ENCODE data around the gene CD40. TPM values are rescaled to one million over a fixed set of nuclear protein-coding genes. Genes with fewer than 3 reads are reported as not detected.

CD40 gene
- total and polyA plus RNA-seq, 7 experiments from 2014 or later = 1.7 to 10.0 (median 4.0) TPM

- Histone ChIP-seq H3K36me3 (ENCODE audit: control insufficient read depth in 2 of 3, insufficient read depth in 3 of 3, low read length in 3 of 3) (no peaks in the 10 kb centered on the region), H3K27ac (ENCODE audit: low read depth, low read length) (no peak overlapping the region), H3K9me3 (ENCODE audit: control insufficient read depth in 2 of 3, low read length in 3 of 3) (no peaks in the 10 kb centered on the region), H3K4me3 (ENCODE audit: low read length) (no peak overlapping the region), H3K27me3 (ENCODE audit: control insufficient read depth in 2 of 2, insufficient read depth in 2 of 2, low read length in 2 of 2) (no peaks in the 10 kb centered on the region), H3K4me1 (ENCODE audit: control insufficient read depth in 2 of 2, insufficient read depth in 2 of 2, low read length in 2 of 2) (no peaks in the 10 kb centered on the region)
- H3K36me3 Mint-ChIP-seq = no peaks in the 10 kb centered on the region
- H3K4me3 Mint-ChIP-seq = no peak overlapping the region
- H3K9me3 Mint-ChIP-seq = no peaks in the 10 kb centered on the region
- DNase-seq (no peak), ATAC-seq (no peak)
- intact Hi-C loops (cut with micrococcal nuclease) = no loop called here
- CTCF ChIA-PET = no interaction called here
- POLR2A ChIA-PET = no interaction called here
- H3K27me3 Mint-ChIP-seq = peaks cover 0 to 13% (median 12%) of the 10 kb centered on the region in 5 donors
- H3K4me1 Mint-ChIP-seq = no peaks in the 10 kb centered on the region
- no peak overlapping the region for H3K27ac Mint-ChIP-seq
Measured at GRCh38 chr20:46150943-46151342, 32.8 kb downstream of the CD40 start.

- no peaks in the 10 kb centered on the region for H3K27me3 ChIP-seq (ENCODE audit: control insufficient read depth in 2 of 2, insufficient read depth in 2 of 2, low read length in 2 of 2)
- no peak overlapping the region for H3K27ac Mint-ChIP-seq
- no peak overlapping the region for H3K27ac ChIP-seq (ENCODE audit: low read depth, low read length)
- no peaks in the 10 kb centered on the region for H3K9me3 Mint-ChIP-seq
- ChIA-PET POLR2A (no interaction called here), CTCF (no interaction called here)
- no peak overlapping the region for H3K4me3 ChIP-seq (ENCODE audit: low read length)
- ATAC-seq (no peak), DNase-seq (no peak)
- H3K4me1 ChIP-seq (ENCODE audit: control insufficient read depth in 2 of 2, insufficient read depth in 2 of 2, low read length in 2 of 2) = no peaks in the 10 kb centered on the region
- no peak overlapping the region for H3K4me3 Mint-ChIP-seq
- H3K36me3 Mint-ChIP-seq = no peaks in the 10 kb centered on the region
- no peaks in the 10 kb centered on the region for H3K9me3 ChIP-seq (ENCODE audit: control insufficient read depth in 2 of 3, low read length in 3 of 3)
- intact Hi-C loops (cut with micrococcal nuclease) = loop anchor here in 1 of 2 donors (1.0 kb wide), 1 partner anchor 129 kb away; no protein-coding TSS in a partner anchor
- H3K4me1 Mint-ChIP-seq = no peaks in the 10 kb centered on the region
- H3K36me3 ChIP-seq (ENCODE audit: control insufficient read depth in 2 of 3, insufficient read depth in 3 of 3, low read length in 3 of 3) = no peaks in the 10 kb centered on the region
- peaks cover 0 to 13% (median 12%) of the 10 kb centered on the region in 5 donors for H3K27me3 Mint-ChIP-seq
Measured at GRCh38 chr20:46151936-46152335, 33.8 kb downstream of the CD40 start.

GRCh38 chr20:46152824-46153586 lies 34.9 kb downstream of the CD40 start:
- H3K9me3 ChIP-seq (ENCODE audit: control insufficient read depth in 2 of 3, low read length in 3 of 3) = no peaks in the 10 kb centered on the region
- H3K27me3 Mint-ChIP-seq = peaks cover 0 to 13% (median 12%) of the 10 kb centered on the region in 5 donors
- ATAC-seq (no peak), DNase-seq (no peak)
- no peaks in the 10 kb centered on the region for H3K36me3 Mint-ChIP-seq
- no peak overlapping the region for H3K4me3 Mint-ChIP-seq
- H3K27ac ChIP-seq (ENCODE audit: low read depth, low read length) = no peak overlapping the region
- H3K9me3 Mint-ChIP-seq = no peaks in the 10 kb centered on the region
- no peaks in the 10 kb centered on the region for H3K27me3 ChIP-seq (ENCODE audit: control insufficient read depth in 2 of 2, insufficient read depth in 2 of 2, low read length in 2 of 2)
- H3K36me3 ChIP-seq (ENCODE audit: control insufficient read depth in 2 of 3, insufficient read depth in 3 of 3, low read length in 3 of 3) = no peaks in the 10 kb centered on the region
- intact Hi-C loops (cut with micrococcal nuclease) = loop anchor here in 1 of 2 donors (1.0 kb wide), 1 partner anchor 130 kb away; no protein-coding TSS in a partner anchor
- no peaks in the 10 kb centered on the region for H3K4me1 Mint-ChIP-seq
- H3K27ac Mint-ChIP-seq = no peak overlapping the region
- ChIA-PET CTCF (no interaction called here), POLR2A (no interaction called here)
- H3K4me1 ChIP-seq (ENCODE audit: control insufficient read depth in 2 of 2, insufficient read depth in 2 of 2, low read length in 2 of 2) = no peaks in the 10 kb centered on the region
- no peak overlapping the region for H3K4me3 ChIP-seq (ENCODE audit: low read length)

GRCh38 chr20:46154305-46154704 lies 36.2 kb downstream of the CD40 start:
- CTCF ChIA-PET = no interaction called here
- no peaks in the 10 kb centered on the region for H3K9me3 ChIP-seq (ENCODE audit: control insufficient read depth in 2 of 3, low read length in 3 of 3)

GRCh38 chr20:46154796-46155195 lies 36.7 kb downstream of the CD40 start:
- H3K27ac Mint-ChIP-seq = no peak overlapping the region
- peaks cover 0 to 13% (median 13%) of the 10 kb centered on the region in 5 donors for H3K27me3 Mint-ChIP-seq
- Histone ChIP-seq H3K4me3 (ENCODE audit: low read length) (no peak overlapping the region), H3K9me3 (ENCODE audit: control insufficient read depth in 2 of 3, low read length in 3 of 3) (no peaks in the 10 kb centered on the region), H3K36me3 (ENCODE audit: control insufficient read depth in 2 of 3, insufficient read depth in 3 of 3, low read length in 3 of 3) (no peaks in the 10 kb centered on the region), H3K27me3 (ENCODE audit: control insufficient read depth in 2 of 2, insufficient read depth in 2 of 2, low read length in 2 of 2) (no peaks in the 10 kb centered on the region), H3K4me1 (ENCODE audit: control insufficient read depth in 2 of 2, insufficient read depth in 2 of 2, low read length in 2 of 2) (no peaks in the 10 kb centered on the region), H3K27ac (ENCODE audit: low read depth, low read length) (no peak overlapping the region)
- H3K9me3 Mint-ChIP-seq = no peaks in the 10 kb centered on the region
- DNase-seq = no peak
- ChIA-PET CTCF (no interaction called here), POLR2A (no interaction called here)
- no peak for ATAC-seq
- no peaks in the 10 kb centered on the region for H3K36me3 Mint-ChIP-seq
- no peaks in the 10 kb centered on the region for H3K4me1 Mint-ChIP-seq
- intact Hi-C loops (cut with micrococcal nuclease) = no loop called here
- no peak overlapping the region for H3K4me3 Mint-ChIP-seq

More at GRCh38 chr20:46154305-46154704, 36.2 kb downstream of the CD40 start:
- Histone ChIP-seq H3K4me3 (ENCODE audit: low read length) (no peak overlapping the region), H3K36me3 (ENCODE audit: control insufficient read depth in 2 of 3, insufficient read depth in 3 of 3, low read length in 3 of 3) (no peaks in the 10 kb centered on the region), H3K27me3 (ENCODE audit: control insufficient read depth in 2 of 2, insufficient read depth in 2 of 2, low read length in 2 of 2) (no peaks in the 10 kb centered on the region), H3K27ac (ENCODE audit: low read depth, low read length) (no peak overlapping the region), H3K4me1 (ENCODE audit: control insufficient read depth in 2 of 2, insufficient read depth in 2 of 2, low read length in 2 of 2) (no peaks in the 10 kb centered on the region)
- no peak overlapping the region for H3K4me3 Mint-ChIP-seq
- ATAC-seq (no peak), DNase-seq (no peak)
- intact Hi-C loops (cut with micrococcal nuclease) = no loop called here
- H3K27me3 Mint-ChIP-seq = peaks cover 0 to 13% (median 12%) of the 10 kb centered on the region in 5 donors
- no peaks in the 10 kb centered on the region for H3K4me1 Mint-ChIP-seq
- no peak overlapping the region for H3K27ac Mint-ChIP-seq
- no peaks in the 10 kb centered on the region for H3K9me3 Mint-ChIP-seq
- POLR2A ChIA-PET = no interaction called here
- H3K36me3 Mint-ChIP-seq = no peaks in the 10 kb centered on the region

GRCh38 chr20:46156065-46156464 lies 38.0 kb downstream of the CD40 start:
- Mint-ChIP-seq H3K27ac (no peak overlapping the region), H3K4me1 (no peaks in the 10 kb centered on the region), H3K27me3 (peaks cover 0 to 16% (median 13%) of the 10 kb centered on the region in 5 donors), H3K9me3 (no peaks in the 10 kb centered on the region), H3K4me3 (no peak overlapping the region), H3K36me3 (no peaks in the 10 kb centered on the region)
- CTCF ChIA-PET = no interaction called here
- POLR2A ChIA-PET = no interaction called here
- Histone ChIP-seq H3K36me3 (ENCODE audit: control insufficient read depth in 2 of 3, insufficient read depth in 3 of 3, low read length in 3 of 3) (no peaks in the 10 kb centered on the region), H3K4me3 (ENCODE audit: low read length) (no peak overlapping the region), H3K27me3 (ENCODE audit: control insufficient read depth in 2 of 2, insufficient read depth in 2 of 2, low read length in 2 of 2) (no peaks in the 10 kb centered on the region), H3K4me1 (ENCODE audit: control insufficient read depth in 2 of 2, insufficient read depth in 2 of 2, low read length in 2 of 2) (no peaks in the 10 kb centered on the region), H3K9me3 (ENCODE audit: control insufficient read depth in 2 of 3, low read length in 3 of 3) (no peaks in the 10 kb centered on the region), H3K27ac (ENCODE audit: low read depth, low read length) (no peak overlapping the region)
- ATAC-seq (no peak), DNase-seq (no peak)
- intact Hi-C loops (cut with micrococcal nuclease) = no loop called here

- POLR2A ChIA-PET = no interaction called here
- H3K27me3 Mint-ChIP-seq = peaks cover 0 to 20% (median 15%) of the 10 kb centered on the region in 5 donors
Measured at GRCh38 chr20:46157076-46157592, 39.0 kb downstream of the CD40 start.

More at GRCh38 chr20:46157076-46157592, 39.0 kb downstream of the CD40 start:
- Histone ChIP-seq H3K9me3 (ENCODE audit: control insufficient read depth in 2 of 3, low read length in 3 of 3) (no peaks in the 10 kb centered on the region), H3K4me1 (ENCODE audit: control insufficient read depth in 2 of 2, insufficient read depth in 2 of 2, low read length in 2 of 2) (no peaks in the 10 kb centered on the region), H3K27me3 (ENCODE audit: control insufficient read depth in 2 of 2, insufficient read depth in 2 of 2, low read length in 2 of 2) (no peaks in the 10 kb centered on the region), H3K36me3 (ENCODE audit: control insufficient read depth in 2 of 3, insufficient read depth in 3 of 3, low read length in 3 of 3) (no peaks in the 10 kb centered on the region), H3K4me3 (ENCODE audit: low read length) (no peak overlapping the region), H3K27ac (ENCODE audit: low read depth, low read length) (no peak overlapping the region)
- CTCF ChIA-PET = no interaction called here
- no peaks in the 10 kb centered on the region for H3K9me3 Mint-ChIP-seq
- H3K4me3 Mint-ChIP-seq = no peak overlapping the region
- ATAC-seq (no peak), DNase-seq (no peak)
- H3K27ac Mint-ChIP-seq = no peak overlapping the region
- no peaks in the 10 kb centered on the region for H3K36me3 Mint-ChIP-seq
- intact Hi-C loops (cut with micrococcal nuclease) = no loop called here
- no peaks in the 10 kb centered on the region for H3K4me1 Mint-ChIP-seq

Data from naive thymus-derived CD4-positive, alpha-beta T cell (primary cell).